Measurements from ENCODE around the gene ARHGEF7. TPM values are rescaled to one million over a fixed set of nuclear protein-coding genes. Genes with fewer than 3 reads are reported as not detected.

Gene ARHGEF7
- total RNA-seq, 2 experiments from 2014 or later, result 53.1 to 53.4 TPM

GRCh38 chr13:111123221-111123620 is 8.1 kb downstream of the ARHGEF7 start:
- POLR2A ChIA-PET, result no interaction called here
- Mint-ChIP-seq H3K27ac (no peak overlapping the region), H3K4me1 (ENCODE audit: low read depth) (no peaks in the 10 kb centered on the region), H3K27me3 (peaks cover 22% of the 10 kb centered on the region), H3K36me3 (no peaks in the 10 kb centered on the region), H3K9me3 (no peaks in the 10 kb centered on the region), H3K4me3 (no peak overlapping the region)
- no peak for DNase-seq
- intact Hi-C loops (cut with micrococcal nuclease), result no loop called here
- CTCF ChIA-PET, result no interaction called here

GRCh38 chr13:111123649-111124048 is 8.5 kb downstream of the ARHGEF7 start:
- Mint-ChIP-seq H3K27me3 (peaks cover 21% of the 10 kb centered on the region), H3K9me3 (no peaks in the 10 kb centered on the region), H3K36me3 (no peaks in the 10 kb centered on the region), H3K4me3 (no peak overlapping the region), H3K27ac (no peak overlapping the region), H3K4me1 (ENCODE audit: low read depth) (no peaks in the 10 kb centered on the region)
- no peak for DNase-seq
- CTCF ChIA-PET, result no interaction called here
- POLR2A ChIA-PET, result no interaction called here
- intact Hi-C loops (cut with micrococcal nuclease), result no loop called here

GRCh38 chr13:111126509-111126908 is 11.4 kb downstream of the ARHGEF7 start:
- no peak for DNase-seq
- POLR2A ChIA-PET, result no interaction called here
- CTCF ChIA-PET, result no interaction called here
- Mint-ChIP-seq H3K27me3 (peaks cover 9% of the 10 kb centered on the region), H3K27ac (no peak overlapping the region), H3K4me3 (no peak overlapping the region), H3K9me3 (no peaks in the 10 kb centered on the region), H3K36me3 (no peaks in the 10 kb centered on the region), H3K4me1 (ENCODE audit: low read depth) (no peaks in the 10 kb centered on the region)
- intact Hi-C loops (cut with micrococcal nuclease), result no loop called here

- no peaks in the 10 kb centered on the region for H3K4me1 Mint-ChIP-seq (ENCODE audit: low read depth)
- POLR2A ChIA-PET, result no interaction called here
- H3K9me3 Mint-ChIP-seq, result no peaks in the 10 kb centered on the region
- no peak for DNase-seq
- intact Hi-C loops (cut with micrococcal nuclease), result no loop called here
- CTCF ChIA-PET, result no interaction called here
- H3K27me3 Mint-ChIP-seq, result peaks cover 3% of the 10 kb centered on the region
- H3K4me3 Mint-ChIP-seq, result no peak overlapping the region
- H3K36me3 Mint-ChIP-seq, result no peaks in the 10 kb centered on the region
- no peak overlapping the region for H3K27ac Mint-ChIP-seq
Observed at GRCh38 chr13:111129465-111130115, 14.5 kb downstream of the ARHGEF7 start.

- no peak for DNase-seq
- intact Hi-C loops (cut with micrococcal nuclease), result no loop called here
- Mint-ChIP-seq H3K9me3 (no peaks in the 10 kb centered on the region), H3K36me3 (no peaks in the 10 kb centered on the region), H3K27ac (no peak overlapping the region), H3K4me3 (no peak overlapping the region), H3K4me1 (ENCODE audit: low read depth) (no peaks in the 10 kb centered on the region), H3K27me3 (peaks cover 3% of the 10 kb centered on the region)
- POLR2A ChIA-PET, result no interaction called here
- CTCF ChIA-PET, result no interaction called here
Observed at GRCh38 chr13:111130116-111130508, 15.0 kb downstream of the ARHGEF7 start.

GRCh38 chr13:111131048-111131447 is 15.9 kb downstream of the ARHGEF7 start:
- CTCF ChIA-PET, result no interaction called here
- no peaks in the 10 kb centered on the region for H3K36me3 Mint-ChIP-seq
- H3K4me3 Mint-ChIP-seq, result no peak overlapping the region
- H3K4me1 Mint-ChIP-seq (ENCODE audit: low read depth), result no peaks in the 10 kb centered on the region
- intact Hi-C loops (cut with micrococcal nuclease), result no loop called here
- no peak overlapping the region for H3K27ac Mint-ChIP-seq
- no peak for DNase-seq
- H3K27me3 Mint-ChIP-seq, result peaks cover 4% of the 10 kb centered on the region
- POLR2A ChIA-PET, result no interaction called here
- no peaks in the 10 kb centered on the region for H3K9me3 Mint-ChIP-seq

- Mint-ChIP-seq H3K9me3 (no peaks in the 10 kb centered on the region), H3K4me1 (ENCODE audit: low read depth) (no peaks in the 10 kb centered on the region), H3K4me3 (no peak overlapping the region), H3K27ac (no peak overlapping the region), H3K36me3 (no peaks in the 10 kb centered on the region), H3K27me3 (peaks cover 4% of the 10 kb centered on the region)
- POLR2A ChIA-PET, result no interaction called here
- CTCF ChIA-PET, result no interaction called here
- intact Hi-C loops (cut with micrococcal nuclease), result no loop called here
- DNase-seq, result no peak
Observed at GRCh38 chr13:111131611-111132010, 16.5 kb downstream of the ARHGEF7 start.

GRCh38 chr13:111132948-111133347 is 17.8 kb downstream of the ARHGEF7 start:
- CTCF ChIA-PET, result no interaction called here
- Mint-ChIP-seq H3K4me1 (ENCODE audit: low read depth) (no peaks in the 10 kb centered on the region), H3K27me3 (peaks cover 14% of the 10 kb centered on the region), H3K9me3 (no peaks in the 10 kb centered on the region), H3K36me3 (no peaks in the 10 kb centered on the region), H3K4me3 (no peak overlapping the region), H3K27ac (no peak overlapping the region)
- no peak for DNase-seq
- POLR2A ChIA-PET, result no interaction called here
- intact Hi-C loops (cut with micrococcal nuclease), result no loop called here

- H3K4me3 Mint-ChIP-seq, result no peak overlapping the region
- H3K27ac Mint-ChIP-seq, result no peak overlapping the region
- intact Hi-C loops (cut with micrococcal nuclease), result no loop called here
- no peak for DNase-seq
- H3K4me1 Mint-ChIP-seq (ENCODE audit: low read depth), result no peaks in the 10 kb centered on the region
- ChIA-PET CTCF (no interaction called here), POLR2A (no interaction called here)
- peaks cover 29% of the 10 kb centered on the region for H3K27me3 Mint-ChIP-seq
- H3K36me3 Mint-ChIP-seq, result no peaks in the 10 kb centered on the region
- H3K9me3 Mint-ChIP-seq, result no peaks in the 10 kb centered on the region
Observed at GRCh38 chr13:111139452-111139851, 24.3 kb downstream of the ARHGEF7 start.

- DNase-seq, result no peak
- Mint-ChIP-seq H3K36me3 (no peaks in the 10 kb centered on the region), H3K4me3 (no peak overlapping the region), H3K4me1 (ENCODE audit: low read depth) (no peaks in the 10 kb centered on the region), H3K9me3 (no peaks in the 10 kb centered on the region), H3K27ac (no peak overlapping the region), H3K27me3 (peaks cover 31% of the 10 kb centered on the region)
- CTCF ChIA-PET, result no interaction called here
- intact Hi-C loops (cut with micrococcal nuclease), result no loop called here
- POLR2A ChIA-PET, result no interaction called here
Observed at GRCh38 chr13:111139873-111140561, 24.9 kb downstream of the ARHGEF7 start.

GRCh38 chr13:111140562-111141105 is 25.5 kb downstream of the ARHGEF7 start:
- Mint-ChIP-seq H3K27me3 (peaks cover 27% of the 10 kb centered on the region), H3K36me3 (no peaks in the 10 kb centered on the region), H3K4me1 (ENCODE audit: low read depth) (no peaks in the 10 kb centered on the region), H3K9me3 (no peaks in the 10 kb centered on the region), H3K27ac (no peak overlapping the region), H3K4me3 (no peak overlapping the region)
- no peak for DNase-seq
- ChIA-PET CTCF (no interaction called here), POLR2A (no interaction called here)
- intact Hi-C loops (cut with micrococcal nuclease), result no loop called here

- Mint-ChIP-seq H3K36me3 (no peaks in the 10 kb centered on the region), H3K9me3 (no peaks in the 10 kb centered on the region), H3K27me3 (peaks cover 20% of the 10 kb centered on the region), H3K27ac (no peak overlapping the region), H3K4me1 (ENCODE audit: low read depth) (no peaks in the 10 kb centered on the region), H3K4me3 (no peak overlapping the region)
- POLR2A ChIA-PET, result no interaction called here
- DNase-seq, result no peak
- CTCF ChIA-PET, result no interaction called here
- intact Hi-C loops (cut with micrococcal nuclease), result no loop called here
Observed at GRCh38 chr13:111142472-111142871, 27.4 kb downstream of the ARHGEF7 start.

- no peak overlapping the region for H3K27ac Mint-ChIP-seq
- intact Hi-C loops (cut with micrococcal nuclease), result no loop called here
- POLR2A ChIA-PET, result no interaction called here
- H3K4me3 Mint-ChIP-seq, result no peak overlapping the region
- H3K9me3 Mint-ChIP-seq, result no peaks in the 10 kb centered on the region
- H3K36me3 Mint-ChIP-seq, result no peaks in the 10 kb centered on the region
- CTCF ChIA-PET, result interaction anchor here (1.2 kb wide), 1 partner anchor 76 kb away, joined by 3 read pairs; no protein-coding TSS in a partner anchor
- no peaks in the 10 kb centered on the region for H3K4me1 Mint-ChIP-seq (ENCODE audit: low read depth)
- no peak for DNase-seq
- peaks cover 20% of the 10 kb centered on the region for H3K27me3 Mint-ChIP-seq
Observed at GRCh38 chr13:111143865-111144540, 28.9 kb downstream of the ARHGEF7 start.
